Tibial nerve (tissue), 4 donors: Measurements from ENCODE around the gene EXOC6B.

ENCODE experiments used
- EP300 ChIP-seq, 2 donors: sonication (generic); formaldehyde crosslinking; IDR thresholded peaks; one replicate each; pipeline ENCODE4 v1.6.1; 2017; ENCODE audit warnings: antibody characterized with exemption in 2 of 2, mild to moderate bottlenecking in 1 of 2
- POLR2A ChIP-seq, 2 donors: fragments of 450-650 bp; IDR thresholded peaks; one replicate each; pipeline ENCODE4 v1.6.1; 2017; ENCODE audit warnings: antibody characterized with exemption in 2 of 2, mild to moderate bottlenecking in 2 of 2, moderate library complexity in 2 of 2
- TF ChIP-seq, protein P1 (sequence below), 5 experiments: fragments of 200-600 bp in 3 of 5; fragments of 450-650 bp in 2 of 5; sonication (generic) in 3 of 5; IDR thresholded peaks; one replicate each; pipeline ENCODE4 v1.5.1; 2016 to 2019; ENCODE audit warnings: antibody characterized with exemption in 5 of 5, mild to moderate bottlenecking in 3 of 5, moderate library complexity in 2 of 5

DNA sequence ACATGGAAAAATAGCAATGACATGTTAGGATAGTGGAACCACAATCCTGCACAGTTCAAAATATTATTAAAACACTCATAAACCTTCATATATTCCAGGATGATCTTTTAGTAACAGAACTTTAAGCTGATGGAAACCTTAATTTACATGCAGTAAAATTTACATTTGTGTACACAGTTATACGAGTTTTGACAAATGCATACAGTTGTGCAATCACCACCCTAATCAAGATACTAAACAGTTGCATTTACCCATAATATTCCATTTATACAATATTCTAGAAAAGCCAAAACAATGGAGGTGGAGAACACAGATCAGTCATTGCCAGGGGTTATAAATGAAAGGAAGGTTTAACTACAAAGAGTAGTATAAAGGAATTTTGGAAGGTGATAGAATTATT is 117.6 kb downstream of the EXOC6B start:
- no peak for TF ChIP-seq EP300 (IDR thresholded peaks at IDR 0.05)
- TF ChIP-seq, protein P1, sequence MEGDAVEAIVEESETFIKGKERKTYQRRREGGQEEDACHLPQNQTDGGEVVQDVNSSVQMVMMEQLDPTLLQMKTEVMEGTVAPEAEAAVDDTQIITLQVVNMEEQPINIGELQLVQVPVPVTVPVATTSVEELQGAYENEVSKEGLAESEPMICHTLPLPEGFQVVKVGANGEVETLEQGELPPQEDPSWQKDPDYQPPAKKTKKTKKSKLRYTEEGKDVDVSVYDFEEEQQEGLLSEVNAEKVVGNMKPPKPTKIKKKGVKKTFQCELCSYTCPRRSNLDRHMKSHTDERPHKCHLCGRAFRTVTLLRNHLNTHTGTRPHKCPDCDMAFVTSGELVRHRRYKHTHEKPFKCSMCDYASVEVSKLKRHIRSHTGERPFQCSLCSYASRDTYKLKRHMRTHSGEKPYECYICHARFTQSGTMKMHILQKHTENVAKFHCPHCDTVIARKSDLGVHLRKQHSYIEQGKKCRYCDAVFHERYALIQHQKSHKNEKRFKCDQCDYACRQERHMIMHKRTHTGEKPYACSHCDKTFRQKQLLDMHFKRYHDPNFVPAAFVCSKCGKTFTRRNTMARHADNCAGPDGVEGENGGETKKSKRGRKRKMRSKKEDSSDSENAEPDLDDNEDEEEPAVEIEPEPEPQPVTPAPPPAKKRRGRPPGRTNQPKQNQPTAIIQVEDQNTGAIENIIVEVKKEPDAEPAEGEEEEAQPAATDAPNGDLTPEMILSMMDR (IDR thresholded peaks at IDR 0.05) = no peak
- TF ChIP-seq POLR2A (IDR thresholded peaks at IDR 0.05) = no peak
